ENCODE measurements around the gene TRIM72.

DNA sequence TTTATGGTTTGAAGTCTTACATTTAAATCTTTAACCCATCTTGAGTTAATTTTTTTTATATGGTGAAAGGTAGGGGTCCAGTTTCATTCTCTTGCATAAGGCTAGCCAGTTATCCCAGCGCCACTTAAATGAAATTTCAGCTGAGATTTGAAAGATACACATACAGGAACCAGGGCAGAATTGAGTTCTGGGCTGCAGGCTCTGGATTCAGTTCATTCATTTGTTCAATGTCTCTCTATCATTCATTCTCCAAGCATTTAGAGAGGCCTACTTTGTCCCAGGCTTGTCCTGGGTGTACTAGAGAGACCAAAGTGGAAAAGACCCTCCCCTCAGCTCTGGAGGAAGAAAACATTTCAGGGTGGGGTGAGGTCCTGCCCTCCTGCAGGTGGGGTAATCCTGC, 577 bp upstream of the TRIM72 start:
- TF ChIP-seq, protein P1, sequence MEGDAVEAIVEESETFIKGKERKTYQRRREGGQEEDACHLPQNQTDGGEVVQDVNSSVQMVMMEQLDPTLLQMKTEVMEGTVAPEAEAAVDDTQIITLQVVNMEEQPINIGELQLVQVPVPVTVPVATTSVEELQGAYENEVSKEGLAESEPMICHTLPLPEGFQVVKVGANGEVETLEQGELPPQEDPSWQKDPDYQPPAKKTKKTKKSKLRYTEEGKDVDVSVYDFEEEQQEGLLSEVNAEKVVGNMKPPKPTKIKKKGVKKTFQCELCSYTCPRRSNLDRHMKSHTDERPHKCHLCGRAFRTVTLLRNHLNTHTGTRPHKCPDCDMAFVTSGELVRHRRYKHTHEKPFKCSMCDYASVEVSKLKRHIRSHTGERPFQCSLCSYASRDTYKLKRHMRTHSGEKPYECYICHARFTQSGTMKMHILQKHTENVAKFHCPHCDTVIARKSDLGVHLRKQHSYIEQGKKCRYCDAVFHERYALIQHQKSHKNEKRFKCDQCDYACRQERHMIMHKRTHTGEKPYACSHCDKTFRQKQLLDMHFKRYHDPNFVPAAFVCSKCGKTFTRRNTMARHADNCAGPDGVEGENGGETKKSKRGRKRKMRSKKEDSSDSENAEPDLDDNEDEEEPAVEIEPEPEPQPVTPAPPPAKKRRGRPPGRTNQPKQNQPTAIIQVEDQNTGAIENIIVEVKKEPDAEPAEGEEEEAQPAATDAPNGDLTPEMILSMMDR (conservative IDR thresholded peaks at IDR 0.05; ENCODE audit: low read depth, low read length): no peak
- no peak for TF ChIP-seq EZH2 (IDR thresholded peaks at IDR 0.05; ENCODE audit: low read length, unreplicated experiment)

All from PC-3 (cell line).